OCI-LY7 (cell line): ENCODE data around the gene GVQW3.

Source experiments
- CTCF ChIP-seq: fragments of 200-600 bp; sonication (generic); conservative IDR thresholded peaks from 2 replicates; pipeline ENCODE4 v1.5.1; 2014; ENCODE audit warnings: mild to moderate bottlenecking, antibody characterized with exemption, low read length, moderate library complexity, mixed read lengths
- EZH2phosphoT487 ChIP-seq: fragments of 200-600 bp; sonication (generic); IDR thresholded peaks from 2 replicates; pipeline ENCODE4 v1.6.1; 2018; ENCODE audit warnings: low read depth, borderline replicate concordance, mild to moderate bottlenecking, mixed run types, antibody characterized with exemption, low read length, moderate library complexity, mixed read lengths

GRCh38 chr11:76410851-76411357 lies 29.8 kb downstream of the GVQW3 start:
- TF ChIP-seq CTCF, result no peak
- TF ChIP-seq EZH2phosphoT487, result no peak
